ENCODE results near the gene NTNG1.
"Not testable (repeated sequence)": the region's sequence is repeated elsewhere in the genome, so short reads cannot be mapped to it uniquely, and the experiment has no call there.

The NTNG1 gene

DNA sequence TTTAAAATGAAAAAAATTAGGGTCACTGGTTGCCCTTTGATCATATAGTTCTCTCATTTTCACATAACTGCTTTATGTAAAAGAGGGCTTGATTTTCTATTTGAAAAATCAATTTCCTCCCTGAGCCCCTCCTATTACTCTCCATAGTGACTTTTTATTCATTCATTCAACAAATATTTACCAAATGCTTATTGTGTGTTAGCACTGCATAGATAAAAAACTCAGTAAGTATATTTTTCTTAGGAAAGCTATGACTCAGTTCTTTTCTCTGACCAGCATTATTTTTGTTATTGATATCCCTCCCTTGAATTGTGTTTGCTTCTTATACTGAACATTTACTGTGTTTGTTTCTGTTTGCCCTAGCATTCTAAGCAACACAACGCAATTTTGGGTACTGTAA lies 59.8 kb downstream of the NTNG1 start:
- no peak for ATAC-seq

DNA sequence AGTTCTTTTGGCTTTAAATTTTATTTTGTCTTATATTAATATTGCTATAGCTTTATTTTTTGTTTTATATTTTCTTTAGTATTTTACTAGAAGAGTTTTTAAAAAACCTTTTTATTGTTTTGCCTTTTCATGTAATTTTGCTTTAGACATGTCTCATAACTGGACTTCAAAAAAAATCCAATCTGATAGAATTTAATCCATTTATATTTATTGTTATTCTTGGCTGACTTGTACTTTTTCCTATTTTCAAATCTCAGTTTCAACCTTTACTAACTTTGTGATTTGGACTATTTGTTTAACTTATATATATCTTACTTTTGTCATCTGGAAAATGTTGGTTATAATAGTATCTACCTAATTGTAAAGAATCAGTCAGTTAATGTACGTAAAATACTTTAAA lies 61.2 kb downstream of the NTNG1 start:
- no peak for ATAC-seq

DNA sequence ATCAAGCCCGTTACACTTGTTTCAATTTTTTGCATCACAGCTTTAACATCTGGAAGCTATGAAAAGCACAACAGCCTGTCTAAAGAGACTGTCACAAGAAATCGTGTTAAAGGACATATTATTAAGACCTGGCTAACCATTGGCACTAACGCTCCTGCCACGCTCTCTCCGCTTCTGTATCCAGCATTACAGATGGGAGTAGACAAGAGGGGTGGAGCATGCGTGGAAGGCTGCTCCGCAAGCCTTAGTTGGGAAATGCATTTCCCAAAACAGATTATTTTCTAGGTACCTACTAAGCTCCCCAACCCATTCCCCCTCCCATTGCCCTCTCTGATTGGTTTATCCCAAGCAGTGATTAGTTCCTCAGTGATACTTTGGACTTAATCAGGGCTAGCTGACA lies 72.4 kb downstream of the NTNG1 start:
- no peak for ATAC-seq

DNA sequence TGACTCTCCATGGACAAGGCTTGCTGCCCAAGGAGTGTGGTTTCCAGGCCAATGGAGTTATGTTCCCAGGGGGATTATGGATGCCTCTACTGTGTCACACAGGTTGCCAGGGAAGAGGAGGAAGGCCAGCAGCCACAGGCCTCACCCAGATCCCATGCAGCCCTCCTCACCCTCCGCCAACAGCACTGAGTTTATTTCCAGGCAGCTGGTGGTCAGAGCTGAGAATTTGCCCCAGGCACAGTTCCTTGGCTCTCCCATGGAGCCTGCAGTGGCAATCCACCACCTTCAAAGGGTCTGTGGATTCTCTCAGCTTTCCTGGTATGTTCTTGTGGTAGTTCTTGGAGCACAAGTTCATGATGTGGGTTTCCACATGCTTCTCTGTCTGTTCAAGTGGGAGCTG lies 79.2 kb downstream of the NTNG1 start:
- ATAC-seq = no peak

DNA sequence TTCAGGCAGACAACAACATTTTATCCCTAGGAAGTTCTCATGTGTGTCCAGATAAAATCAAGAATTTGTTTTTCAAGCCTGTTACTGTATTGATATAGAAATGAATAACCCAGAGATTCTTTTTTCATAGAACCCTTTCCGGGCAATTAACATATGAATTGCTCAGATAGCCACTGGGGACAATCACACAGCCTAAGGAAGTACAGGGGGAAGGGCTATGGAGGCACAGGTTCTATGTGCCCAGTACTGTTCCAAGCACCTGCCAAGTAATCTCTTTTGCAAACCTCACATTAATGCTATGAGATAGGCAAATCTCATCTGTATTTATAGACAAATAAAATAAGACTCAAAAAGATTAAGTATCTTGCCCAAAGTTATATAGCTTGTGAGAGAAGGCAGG lies 84.9 kb downstream of the NTNG1 start:
- no peak for ATAC-seq

DNA sequence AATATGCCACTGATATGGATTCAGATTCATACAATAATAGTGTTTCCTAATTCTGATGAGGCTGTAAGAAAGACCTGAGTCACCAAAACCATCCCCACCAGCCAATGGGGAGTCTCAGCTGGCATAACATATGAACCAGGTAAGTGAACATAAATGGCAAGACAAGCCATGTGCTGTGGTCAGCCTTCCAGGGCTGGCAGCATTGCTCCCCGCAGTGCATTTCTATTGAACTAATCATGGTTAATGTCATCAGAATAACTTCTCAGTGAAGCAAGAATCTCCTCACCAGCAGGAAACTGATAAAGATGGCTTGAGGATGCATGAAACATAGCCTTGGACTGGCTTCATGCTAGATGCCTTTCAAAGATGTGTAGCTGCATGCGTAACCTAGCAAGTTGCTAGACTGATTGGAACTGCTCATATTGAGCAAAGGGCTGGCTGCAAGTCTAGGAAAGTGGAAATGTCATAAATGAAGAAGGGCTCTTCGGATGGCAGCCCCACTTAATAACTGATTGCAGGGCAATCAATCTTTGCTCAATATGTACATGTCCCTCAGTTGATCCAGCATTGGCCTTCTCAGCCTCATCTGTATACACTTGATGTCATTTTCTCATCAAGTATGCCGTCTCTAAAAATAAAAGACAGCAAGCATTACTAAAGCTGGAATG lies 88.0 kb downstream of the NTNG1 start:
- ATAC-seq = no peak

- no peak for ATAC-seq
Measured at GRCh38 chr1:107229711-107230110, 88.9 kb downstream of the NTNG1 start.

DNA sequence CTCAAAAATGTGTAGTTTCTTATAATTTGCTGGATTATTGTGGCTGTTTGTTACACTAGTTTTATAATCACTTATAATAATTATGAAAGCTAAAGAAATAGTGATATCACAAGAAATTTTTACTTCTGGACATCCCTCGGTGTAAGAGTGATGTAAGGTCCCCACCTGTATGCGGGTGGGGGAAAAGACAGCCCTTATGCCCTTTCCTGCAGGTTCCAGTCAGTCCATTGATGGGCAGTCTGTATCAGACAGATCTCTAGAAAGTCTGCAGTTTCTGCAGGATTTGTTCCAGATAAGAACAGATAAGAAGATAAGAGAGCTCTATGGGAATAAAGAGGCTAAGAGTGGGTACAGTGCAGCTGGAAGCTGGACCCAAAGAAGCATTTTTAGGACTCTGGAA lies 89.3 kb downstream of the NTNG1 start:
- ATAC-seq = no peak

GRCh38 chr1:107231291-107231690 lies 90.5 kb downstream of the NTNG1 start:
- ATAC-seq = no peak

DNA sequence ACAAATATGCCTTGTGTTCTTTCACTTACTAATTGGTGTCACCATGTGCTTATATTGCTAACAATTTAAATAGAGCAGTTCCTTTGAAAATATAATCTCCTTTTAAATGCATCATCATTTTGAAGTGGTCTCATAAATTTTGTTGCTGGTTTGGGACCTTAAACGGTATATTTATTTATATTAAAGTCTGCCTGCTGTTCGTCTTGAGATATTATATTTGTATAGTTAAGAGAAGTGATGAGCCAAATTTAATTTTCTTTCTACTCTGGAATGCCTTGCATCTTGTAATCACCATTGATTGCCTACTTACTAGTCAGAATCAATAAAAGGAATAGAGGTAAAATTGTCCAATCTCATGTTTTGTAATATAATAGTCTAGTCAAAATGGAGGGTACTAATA lies 91.6 kb downstream of the NTNG1 start:
- ATAC-seq = no peak

- ATAC-seq = not testable (repeated sequence)
Measured at GRCh38 chr1:107236760-107237159, 95.9 kb downstream of the NTNG1 start.

- no peak for ATAC-seq
Measured at GRCh38 chr1:107243461-107243860, 102.6 kb downstream of the NTNG1 start.

DNA sequence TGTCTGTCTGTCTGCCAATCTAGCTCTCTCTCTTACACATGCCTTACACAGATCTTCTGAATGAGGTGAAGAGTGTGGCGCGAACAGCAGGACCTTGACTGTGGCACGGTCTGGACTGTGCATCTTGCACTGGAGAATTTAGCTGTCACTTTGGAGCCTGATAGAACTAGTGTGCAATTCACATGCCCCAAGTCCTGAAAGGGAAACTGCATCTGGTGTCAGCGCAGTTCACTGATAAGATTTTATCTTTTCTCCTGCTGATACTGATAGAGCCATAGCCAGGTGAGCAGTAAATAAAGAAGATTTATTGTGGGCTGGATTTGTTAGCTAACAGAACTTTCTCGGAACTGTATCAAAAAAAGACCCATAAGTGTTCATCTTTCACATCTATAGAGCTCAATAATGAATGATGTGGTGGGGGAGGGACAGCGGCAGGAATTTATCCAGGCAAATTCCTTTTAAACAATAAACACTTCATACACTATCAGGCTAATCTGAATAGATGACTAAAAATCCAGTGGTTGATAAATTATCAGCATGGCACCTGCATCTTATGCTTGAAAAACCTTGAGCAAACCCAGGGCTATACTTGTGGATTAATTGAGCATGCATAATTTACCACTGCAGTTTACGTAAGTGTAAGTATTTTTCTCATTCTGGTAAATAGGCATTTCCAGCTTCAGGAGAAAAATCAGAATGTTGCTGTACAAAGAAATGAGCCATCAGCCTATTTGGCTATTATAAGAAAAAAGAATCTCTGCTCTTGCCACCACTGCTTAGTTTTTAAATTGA lies 104.1 kb downstream of the NTNG1 start:
- no peak for ATAC-seq

GRCh38 chr1:107246775-107247345 lies 106.0 kb downstream of the NTNG1 start:
- ATAC-seq = no peak

DNA sequence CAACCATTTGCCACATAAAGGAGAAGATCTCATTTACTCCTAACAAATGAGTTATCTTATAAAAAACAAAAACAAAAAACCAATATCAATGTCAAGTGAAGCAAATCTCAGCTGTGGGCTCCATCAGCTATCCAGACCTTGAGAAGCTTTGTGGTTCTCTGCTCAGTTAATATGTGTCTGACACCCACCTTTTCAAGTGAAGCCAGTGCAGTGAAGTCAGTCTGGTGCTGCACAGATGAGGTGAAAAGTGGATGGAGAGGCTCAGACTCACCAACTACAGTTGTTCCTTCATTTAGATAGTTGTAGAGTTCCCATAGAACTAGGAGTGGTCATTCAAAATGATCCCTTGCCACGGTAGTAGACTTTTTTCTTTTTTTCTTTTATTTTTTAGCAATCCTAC lies 106.8 kb downstream of the NTNG1 start:
- no peak for ATAC-seq

DNA sequence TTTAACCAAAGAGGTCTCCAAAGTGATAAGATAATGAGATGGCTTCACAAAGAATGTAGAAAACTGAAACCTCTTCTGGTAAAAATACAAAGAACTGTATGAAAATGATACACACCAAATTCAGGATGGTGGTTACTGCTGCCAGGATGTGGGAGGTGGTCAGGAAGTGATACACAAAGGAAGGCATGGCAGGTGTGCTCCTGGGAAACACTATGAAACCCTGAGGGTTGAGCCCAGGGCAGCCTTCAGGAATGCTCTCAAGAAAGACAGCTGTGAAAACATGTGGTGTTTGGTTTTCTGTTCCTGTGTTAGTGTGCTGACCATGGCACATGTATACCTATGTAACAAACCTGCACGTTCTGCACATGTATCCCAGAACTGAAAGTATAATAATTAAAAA lies 109.3 kb downstream of the NTNG1 start:
- ATAC-seq = no peak

- ATAC-seq = no peak
Measured at GRCh38 chr1:107251083-107251482, 110.2 kb downstream of the NTNG1 start.

GRCh38 chr1:107251839-107252238 lies 111.0 kb downstream of the NTNG1 start:
- no peak for ATAC-seq

DNA sequence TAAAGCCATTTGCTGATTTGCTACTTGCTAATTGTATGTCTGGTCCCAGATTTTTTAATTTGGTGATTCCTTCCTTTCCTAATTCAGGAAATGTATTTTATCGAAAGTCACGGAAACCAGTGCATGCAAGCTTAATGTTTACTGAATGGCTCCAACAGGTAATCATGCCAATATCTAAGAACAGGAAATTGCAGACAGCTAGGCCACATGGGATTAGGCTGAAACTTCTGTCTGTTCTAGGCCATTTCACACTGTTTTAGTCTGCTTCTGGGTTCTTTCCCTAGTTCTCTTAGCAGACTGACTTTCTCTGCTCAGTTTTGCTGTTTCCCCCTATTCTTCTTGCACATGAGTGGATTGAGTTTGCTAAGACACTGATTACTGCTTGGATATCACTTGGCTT lies 111.4 kb downstream of the NTNG1 start:
- ATAC-seq = no peak

GRCh38 chr1:107254306-107254705 lies 113.5 kb downstream of the NTNG1 start:
- ATAC-seq = no peak

- no peak for ATAC-seq
Measured at GRCh38 chr1:107255469-107255868, 114.6 kb downstream of the NTNG1 start.

GRCh38 chr1:107262467-107263286 lies 121.8 kb downstream of the NTNG1 start:
- ATAC-seq = no peak

DNA sequence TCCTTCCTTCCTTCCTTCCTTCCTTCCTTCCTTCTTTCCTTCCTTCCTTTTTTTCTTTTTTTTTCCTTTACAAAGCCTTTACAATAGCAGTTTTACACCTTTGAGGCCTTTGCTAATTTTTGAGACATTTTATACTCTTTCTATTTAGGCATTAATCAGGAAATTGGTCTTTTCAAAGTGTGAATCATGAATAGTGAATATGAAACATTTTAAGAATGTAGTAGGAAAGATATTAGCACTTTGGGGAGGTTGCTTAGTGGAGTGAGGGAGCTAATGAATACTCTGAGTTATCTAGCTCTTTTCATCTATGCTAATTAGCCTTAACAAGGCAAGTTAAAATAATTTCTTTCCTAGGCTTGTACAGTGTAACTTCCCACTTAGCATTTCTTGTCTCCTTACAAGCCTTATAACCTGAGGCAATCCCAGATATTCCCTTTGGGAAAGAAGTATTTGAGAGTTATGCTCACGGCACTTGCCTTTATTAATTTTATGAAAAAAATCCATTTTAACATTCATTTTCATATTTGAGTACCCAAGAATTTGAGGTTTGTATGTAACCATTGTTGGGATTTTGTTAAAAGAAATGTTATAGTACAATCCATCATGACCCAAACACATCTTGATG lies 122.6 kb downstream of the NTNG1 start:
- ATAC-seq = no peak
